HepG2 (cell line): ENCODE measurements around the gene KCNK7. TPM values are rescaled to one million over a fixed set of nuclear protein-coding genes. Genes with fewer than 3 reads are reported as not detected.

ENCODE experiments used
- ELF3 ChIP-seq: IDR thresholded peaks from 2 replicates; pipeline ENCODE4 v1.6.1; 2016; ENCODE audit warnings: missing genetic modification reagents, missing compliant biosample characterization
- FOXP1 ChIP-seq, 2 experiments: fragments of 450-650 bp in 1 of 2; IDR thresholded peaks; 2 replicates each; pipeline ENCODE4 v1.6.1; 2017 to 2018; ENCODE audit warnings: antibody characterized with exemption in 1 of 2
- HHEX ChIP-seq: IDR thresholded peaks from 2 replicates; pipeline ENCODE4 v1.6.1; 2016; ENCODE audit warnings: control low read depth
- JUN ChIP-seq: sonication (generic); formaldehyde crosslinking; IDR thresholded peaks from 2 replicates; pipeline ENCODE4 v1.4.0; 2020; ENCODE audit warnings: mild to moderate bottlenecking, missing genetic modification reagents
- KDM3A ChIP-seq: IDR thresholded peaks from 2 replicates; pipeline ENCODE4 v1.6.1; 2018; ENCODE audit warnings: low read depth, missing compliant biosample characterization
- SAP130 ChIP-seq: IDR thresholded peaks from 2 replicates; pipeline ENCODE4 v1.6.1; 2016; ENCODE audit warnings: low read depth
- SKIL ChIP-seq: sonication (generic); formaldehyde crosslinking; IDR thresholded peaks from 2 replicates; pipeline ENCODE4 v1.8.0; 2022; ENCODE audit warnings: missing genetic modification reagents, mild to moderate bottlenecking, moderate library complexity, borderline replicate concordance
- SOX5 ChIP-seq: IDR thresholded peaks from 2 replicates; pipeline ENCODE4 v1.6.1; 2016; ENCODE audit warnings: borderline replicate concordance
- TBX2 ChIP-seq: sonication (generic); formaldehyde crosslinking; IDR thresholded peaks from 2 replicates; pipeline ENCODE4 v1.5.0; 2020; ENCODE audit warnings: missing genetic modification reagents, mild to moderate bottlenecking, borderline replicate concordance
- ZNF24 ChIP-seq: fragments of 450-650 bp; IDR thresholded peaks from 2 replicates; pipeline ENCODE4 v1.6.1; 2017; ENCODE audit warnings: antibody characterized with exemption, mild to moderate bottlenecking
- ZNF576 ChIP-seq: sonication (generic); formaldehyde crosslinking; IDR thresholded peaks from 2 replicates; pipeline ENCODE4 v1.4.0; 2020; ENCODE audit warnings: mild to moderate bottlenecking, missing genetic modification reagents
- ZNF672 ChIP-seq: sonication (generic); formaldehyde crosslinking; IDR thresholded peaks from 2 replicates; pipeline ENCODE4 v1.8.1; 2022; ENCODE audit warnings: missing genetic modification reagents
- ZNF737 ChIP-seq: sonication (generic); formaldehyde crosslinking; IDR thresholded peaks from 2 replicates; pipeline ENCODE4 v1.5.0; 2020; ENCODE audit warnings: missing genetic modification reagents, mild to moderate bottlenecking, borderline replicate concordance
- ZZZ3 ChIP-seq: sonication (generic); formaldehyde crosslinking; IDR thresholded peaks from 2 replicates; pipeline ENCODE4 v1.4.0; 2020; ENCODE audit warnings: missing genetic modification reagents, mild to moderate bottlenecking, borderline replicate concordance
- polyA plus RNA-seq, 8 experiments: library from polyadenylated mRNA; depleted of rRNA in 3 of 8; stranded (reverse) in 7 of 8; unstranded in 1 of 8; fragments of >200 nt; fragmentation: Illumina TruSeq in 4 of 8; extraction: Trizol in 4 of 8; gene quantifications; 2 replicates each; pipeline versions ENCODE4 v1.2.1 to v1.2.3, GENCODE V29; 2011 to 2016; ENCODE audit warnings: low read depth in 4 of 8, missing spikeins in 1 of 8, mixed read lengths in 1 of 8; ENCODE audit not compliant: insufficient read depth in 1 of 8
- total RNA-seq, 5 experiments: library from RNA; depleted of rRNA; stranded (reverse); fragments of >200 nt; fragmentation: Illumina TruSeq; extraction: Trizol; gene quantifications; 2 replicates each; pipeline ENCODE4 v1.2.3, GENCODE V29; 2016; ENCODE audit warnings: low read depth in 1 of 5
- TF ChIP-seq, protein P1 (sequence below): sonication (generic); formaldehyde crosslinking; IDR thresholded peaks from 2 replicates; pipeline ENCODE4 v1.4.0; 2020; ENCODE audit warnings: missing genetic modification reagents, low read depth, mild to moderate bottlenecking, borderline replicate concordance
- TF ChIP-seq, protein P2 (sequence below): sonication (generic); formaldehyde crosslinking; IDR thresholded peaks from 2 replicates; pipeline ENCODE4; 2020; ENCODE audit warnings: missing genetic modification reagents, mild to moderate bottlenecking, borderline replicate concordance

Gene KCNK7
- total and polyA plus RNA-seq, 2 of the 13 experiments (the other 11 are each of a cell fraction or from before 2014, with no cell fraction given) = 0.11 TPM; not detected in 1

- TF ChIP-seq, protein P1, sequence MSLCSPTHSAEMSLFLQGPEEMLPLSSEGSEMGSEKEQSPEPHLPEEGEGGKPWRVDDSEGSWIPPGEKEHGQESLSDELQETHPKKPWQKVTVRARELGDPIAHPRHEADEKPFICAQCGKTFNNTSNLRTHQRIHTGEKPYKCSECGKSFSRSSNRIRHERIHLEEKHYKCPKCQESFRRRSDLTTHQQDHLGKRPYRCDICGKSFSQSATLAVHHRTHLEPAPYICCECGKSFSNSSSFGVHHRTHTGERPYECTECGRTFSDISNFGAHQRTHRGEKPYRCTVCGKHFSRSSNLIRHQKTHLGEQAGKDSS (CRISPR knock-in tag) = no peak
- TF ChIP-seq ZZZ3 (CRISPR knock-in tag) (no peak), HHEX (CRISPR knock-in tag) (no peak), TBX2 (CRISPR knock-in tag) (no peak; the same call in 1 of the 2 replicates), ZNF737 (CRISPR knock-in tag) (no peak), KDM3A (CRISPR knock-in tag) (no peak), SOX5 (CRISPR knock-in tag) (no peak), FOXP1 (IDR thresholded peaks at IDR 0.05) (no peak), FOXP1 (CRISPR knock-in tag; IDR thresholded peaks at IDR 0.05) (0 out of 2 replicates have a peak, but pooled peaks have one; percentile 4), SAP130 (CRISPR knock-in tag) (peak; percentile 36; the same call in 1 of the 2 replicates), SKIL (CRISPR knock-in tag) (no peak), ZNF672 (CRISPR knock-in tag) (no peak), ZNF24 (no peak), JUN (CRISPR knock-in tag) (0 out of 2 replicates have a peak, but pooled peaks have one; percentile 41), ZNF576 (no peak), ELF3 (CRISPR knock-in tag) (no peak)
- TF ChIP-seq, protein P2, sequence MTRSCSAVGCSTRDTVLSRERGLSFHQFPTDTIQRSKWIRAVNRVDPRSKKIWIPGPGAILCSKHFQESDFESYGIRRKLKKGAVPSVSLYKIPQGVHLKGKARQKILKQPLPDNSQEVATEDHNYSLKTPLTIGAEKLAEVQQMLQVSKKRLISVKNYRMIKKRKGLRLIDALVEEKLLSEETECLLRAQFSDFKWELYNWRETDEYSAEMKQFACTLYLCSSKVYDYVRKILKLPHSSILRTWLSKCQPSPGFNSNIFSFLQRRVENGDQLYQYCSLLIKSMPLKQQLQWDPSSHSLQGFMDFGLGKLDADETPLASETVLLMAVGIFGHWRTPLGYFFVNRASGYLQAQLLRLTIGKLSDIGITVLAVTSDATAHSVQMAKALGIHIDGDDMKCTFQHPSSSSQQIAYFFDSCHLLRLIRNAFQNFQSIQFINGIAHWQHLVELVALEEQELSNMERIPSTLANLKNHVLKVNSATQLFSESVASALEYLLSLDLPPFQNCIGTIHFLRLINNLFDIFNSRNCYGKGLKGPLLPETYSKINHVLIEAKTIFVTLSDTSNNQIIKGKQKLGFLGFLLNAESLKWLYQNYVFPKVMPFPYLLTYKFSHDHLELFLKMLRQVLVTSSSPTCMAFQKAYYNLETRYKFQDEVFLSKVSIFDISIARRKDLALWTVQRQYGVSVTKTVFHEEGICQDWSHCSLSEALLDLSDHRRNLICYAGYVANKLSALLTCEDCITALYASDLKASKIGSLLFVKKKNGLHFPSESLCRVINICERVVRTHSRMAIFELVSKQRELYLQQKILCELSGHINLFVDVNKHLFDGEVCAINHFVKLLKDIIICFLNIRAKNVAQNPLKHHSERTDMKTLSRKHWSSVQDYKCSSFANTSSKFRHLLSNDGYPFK (CRISPR knock-in tag) = peak; percentile 33; the same call in 1 of the 2 replicates
These were observed 37.3 kb downstream of the KCNK7 start, which contains the start of gene LTBP3 (continued) for GRCh38 chr11:65558002-65558929.
